ENCODE data around the gene HSD17B2.
"Not testable (repeated sequence)": the region's sequence is repeated elsewhere in the genome, so short reads cannot be mapped to it uniquely, and the experiment has no call there.

The HSD17B2 gene, protein sequence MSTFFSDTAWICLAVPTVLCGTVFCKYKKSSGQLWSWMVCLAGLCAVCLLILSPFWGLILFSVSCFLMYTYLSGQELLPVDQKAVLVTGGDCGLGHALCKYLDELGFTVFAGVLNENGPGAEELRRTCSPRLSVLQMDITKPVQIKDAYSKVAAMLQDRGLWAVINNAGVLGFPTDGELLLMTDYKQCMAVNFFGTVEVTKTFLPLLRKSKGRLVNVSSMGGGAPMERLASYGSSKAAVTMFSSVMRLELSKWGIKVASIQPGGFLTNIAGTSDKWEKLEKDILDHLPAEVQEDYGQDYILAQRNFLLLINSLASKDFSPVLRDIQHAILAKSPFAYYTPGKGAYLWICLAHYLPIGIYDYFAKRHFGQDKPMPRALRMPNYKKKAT

DNA sequence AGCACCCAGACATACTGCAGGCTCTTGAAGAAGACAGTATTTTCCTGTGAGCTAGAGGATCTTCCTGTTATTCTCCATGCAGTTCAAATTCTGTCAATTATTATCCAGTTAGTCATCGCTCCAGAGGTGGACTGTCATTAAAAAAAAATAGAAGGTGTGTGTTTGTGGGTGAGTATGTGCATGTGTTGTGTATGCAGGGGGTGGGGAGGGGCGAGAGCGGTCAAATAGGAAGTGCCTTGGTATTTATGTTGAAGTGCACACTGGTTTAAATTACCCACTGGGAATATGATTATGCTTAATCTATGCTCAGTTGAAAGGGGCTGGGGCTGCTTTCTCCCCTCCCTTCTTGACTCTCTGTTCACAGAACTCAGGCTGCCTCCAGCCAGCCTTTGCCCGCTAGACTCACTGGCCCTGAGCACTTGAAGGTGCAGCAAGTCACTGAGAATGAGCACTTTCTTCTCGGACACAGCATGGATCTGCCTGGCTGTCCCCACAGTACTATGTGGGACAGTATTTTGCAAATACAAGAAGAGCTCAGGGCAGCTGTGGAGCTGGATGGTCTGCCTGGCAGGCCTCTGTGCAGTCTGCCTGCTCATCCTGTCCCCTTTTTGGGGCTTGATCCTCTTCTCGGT lies at the start of gene HSD17B2:
HSD17B2 (plus strand) TSS at position 273 of the 632 bp plus-strand sequence; CDS start at position 445, 172 bp downstream.
- no peak for DNase-seq (ENCODE audit: low read depth in 3 of 3, low spot score in 1 of 3)

- no peak for DNase-seq (ENCODE audit: low read depth in 3 of 3, low spot score in 1 of 3)
Observed at GRCh38 chr16:81987121-81987520, 47.9 kb upstream of the HSD17B2 start.

DNA sequence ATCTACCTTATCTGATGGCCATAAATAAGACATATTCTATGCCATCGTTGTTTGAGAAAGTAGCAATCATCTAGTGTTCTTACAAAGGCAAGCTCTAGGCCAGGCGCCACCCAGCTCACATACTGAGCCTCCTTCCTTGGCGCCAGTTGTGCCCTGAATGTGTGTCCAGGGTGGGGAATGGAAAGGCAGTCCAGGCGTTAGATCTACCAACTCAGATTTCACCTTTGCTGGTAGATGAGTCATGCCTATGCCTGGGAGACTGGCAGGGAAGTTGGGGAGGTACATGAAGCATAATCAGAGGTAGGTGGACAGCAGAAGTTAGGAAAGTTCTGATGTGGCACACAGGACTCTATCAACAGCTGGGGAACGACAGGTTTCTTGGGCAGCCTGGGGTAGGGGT lies 47.3 kb upstream of the HSD17B2 start:
- DNase-seq (ENCODE audit: low read depth in 3 of 3, low spot score in 1 of 3): no peak

GRCh38 chr16:81992859-81993258 lies 42.2 kb upstream of the HSD17B2 start:
- DNase-seq (ENCODE audit: low read depth in 3 of 3, low spot score in 1 of 3): no peak

DNA sequence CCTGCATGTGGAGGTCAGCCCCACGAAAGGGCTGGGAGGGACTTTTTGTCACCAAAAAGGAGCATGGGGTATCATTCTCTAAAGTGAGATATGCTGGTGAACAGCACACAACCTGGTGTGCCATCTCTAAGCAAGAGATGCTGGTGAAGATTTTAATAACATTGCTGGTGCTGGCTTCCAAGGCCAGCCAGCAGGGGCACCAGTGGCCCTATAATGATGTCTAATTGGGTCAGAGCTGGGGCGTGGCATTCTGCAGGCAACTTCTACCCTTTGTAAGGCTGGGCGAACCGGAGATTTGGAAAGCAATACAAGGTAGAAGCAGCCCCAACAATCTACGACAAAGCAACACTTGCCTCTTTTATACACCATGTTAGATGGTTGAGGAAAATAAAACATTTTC lies 40.6 kb upstream of the HSD17B2 start:
- DNase-seq (ENCODE audit: low read depth in 3 of 3, low spot score in 1 of 3): no peak

- DNase-seq (ENCODE audit: low read depth in 3 of 3, low spot score in 1 of 3): no peak
Observed at GRCh38 chr16:81995651-81996050, 39.4 kb upstream of the HSD17B2 start.

DNA sequence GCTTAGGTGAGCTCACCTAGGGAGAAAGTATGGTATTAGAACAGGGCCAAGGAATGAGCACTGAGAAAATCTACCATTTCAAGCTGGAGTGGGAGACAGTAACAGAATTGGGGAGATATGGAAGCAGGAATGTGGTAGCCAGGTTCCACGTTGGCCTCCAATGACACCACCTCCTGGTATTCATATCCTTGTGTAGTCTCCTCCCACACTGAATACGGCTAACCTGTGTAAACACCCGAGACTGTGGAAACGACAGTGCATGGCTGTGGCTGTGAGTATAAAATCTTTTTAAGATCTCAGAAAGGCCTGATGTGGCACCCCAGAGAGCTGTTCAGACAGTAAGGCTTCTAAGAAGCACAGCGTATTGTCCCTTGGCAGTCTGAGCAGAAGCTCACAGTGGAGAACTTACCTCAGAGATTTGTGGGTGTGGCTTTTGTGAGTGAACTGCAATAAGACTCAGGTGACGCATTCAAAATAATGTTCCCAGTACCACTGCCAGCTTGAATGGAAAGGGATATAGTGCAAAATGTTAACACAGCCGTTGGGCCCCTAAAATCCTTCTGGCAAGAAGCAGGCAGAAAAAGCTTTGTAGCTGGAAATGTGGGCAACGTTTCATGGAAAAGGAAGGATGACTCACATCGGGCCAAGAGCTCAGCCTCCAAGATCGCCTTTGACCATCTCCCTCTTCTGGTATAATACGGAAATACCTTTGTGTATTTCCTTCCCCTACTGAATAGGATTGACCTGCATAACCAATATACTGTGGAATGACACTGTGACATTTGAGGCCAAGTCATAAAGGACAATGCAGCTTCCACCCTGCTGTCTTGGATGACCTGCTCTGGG lies 38.2 kb upstream of the HSD17B2 start:
- no peak for DNase-seq (ENCODE audit: low read depth in 3 of 3, low spot score in 1 of 3)

GRCh38 chr16:81997738-81998137 lies 37.3 kb upstream of the HSD17B2 start:
- DNase-seq (ENCODE audit: low read depth in 3 of 3, low spot score in 1 of 3): no peak

DNA sequence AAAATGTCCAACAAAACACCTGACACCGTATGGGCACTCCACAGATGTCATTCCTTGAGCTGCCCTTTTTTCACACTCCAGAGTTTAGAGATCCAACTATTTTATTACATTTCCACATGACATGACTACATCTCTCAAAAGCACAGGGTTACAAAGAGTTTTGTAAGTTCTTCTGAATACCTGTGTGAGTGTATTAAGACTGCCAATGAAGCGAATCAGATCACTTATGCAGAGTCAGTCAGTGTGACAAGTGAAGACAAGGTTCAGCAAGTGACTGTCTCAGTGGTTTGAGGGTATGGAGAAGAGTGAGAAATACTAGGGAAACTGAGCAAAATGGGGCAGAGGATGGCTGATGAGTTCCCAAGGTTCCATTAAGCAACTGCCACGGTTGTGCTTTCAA lies 32.2 kb upstream of the HSD17B2 start:
- DNase-seq (ENCODE audit: low read depth in 3 of 3, low spot score in 1 of 3): no peak

GRCh38 chr16:82004601-82005000 lies 30.5 kb upstream of the HSD17B2 start:
- no peak for DNase-seq (ENCODE audit: low read depth in 3 of 3, low spot score in 1 of 3)

- no peak for DNase-seq (ENCODE audit: low read depth in 3 of 3, low spot score in 1 of 3)
Observed at GRCh38 chr16:82005027-82005830, 29.8 kb upstream of the HSD17B2 start.

DNA sequence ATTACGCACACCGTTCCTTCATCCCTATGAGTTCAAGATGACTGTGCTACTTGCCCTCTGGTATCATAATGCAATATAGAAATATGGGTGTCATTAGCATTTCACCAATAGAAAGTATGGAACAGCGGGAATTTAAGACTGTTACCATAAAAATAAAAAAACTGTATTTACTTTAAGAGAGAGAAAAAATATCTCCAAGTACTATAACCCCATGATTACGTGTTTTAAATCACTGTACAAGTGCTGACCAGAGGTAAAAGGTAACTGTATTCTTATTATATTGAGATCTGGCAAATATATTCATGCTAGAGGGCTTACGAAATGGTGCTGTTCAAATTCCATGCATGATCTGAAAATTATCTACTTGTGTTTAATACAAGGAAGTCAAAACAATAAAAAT lies 29.0 kb upstream of the HSD17B2 start:
- DNase-seq (ENCODE audit: low read depth in 3 of 3, low spot score in 1 of 3): no peak

DNA sequence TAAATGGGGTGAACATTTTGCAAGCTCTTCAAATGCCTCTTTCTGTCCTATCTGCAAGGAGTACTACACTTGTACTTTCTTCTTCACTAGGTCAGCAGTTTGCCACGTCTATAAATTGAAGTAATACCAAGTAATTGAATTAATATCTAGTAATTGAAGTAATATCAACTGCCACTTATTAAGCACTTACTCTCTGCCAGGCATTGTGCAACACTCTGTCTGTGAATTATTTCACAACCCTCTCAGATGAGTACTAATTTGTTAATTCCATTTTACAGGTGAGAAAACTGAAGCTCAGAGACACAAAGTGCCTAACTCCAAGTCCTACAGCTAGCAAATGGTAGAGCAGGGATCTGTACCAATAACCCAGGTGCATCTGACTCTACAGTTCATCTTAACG lies 27.9 kb upstream of the HSD17B2 start:
- DNase-seq (ENCODE audit: low read depth in 3 of 3, low spot score in 1 of 3): no peak

DNA sequence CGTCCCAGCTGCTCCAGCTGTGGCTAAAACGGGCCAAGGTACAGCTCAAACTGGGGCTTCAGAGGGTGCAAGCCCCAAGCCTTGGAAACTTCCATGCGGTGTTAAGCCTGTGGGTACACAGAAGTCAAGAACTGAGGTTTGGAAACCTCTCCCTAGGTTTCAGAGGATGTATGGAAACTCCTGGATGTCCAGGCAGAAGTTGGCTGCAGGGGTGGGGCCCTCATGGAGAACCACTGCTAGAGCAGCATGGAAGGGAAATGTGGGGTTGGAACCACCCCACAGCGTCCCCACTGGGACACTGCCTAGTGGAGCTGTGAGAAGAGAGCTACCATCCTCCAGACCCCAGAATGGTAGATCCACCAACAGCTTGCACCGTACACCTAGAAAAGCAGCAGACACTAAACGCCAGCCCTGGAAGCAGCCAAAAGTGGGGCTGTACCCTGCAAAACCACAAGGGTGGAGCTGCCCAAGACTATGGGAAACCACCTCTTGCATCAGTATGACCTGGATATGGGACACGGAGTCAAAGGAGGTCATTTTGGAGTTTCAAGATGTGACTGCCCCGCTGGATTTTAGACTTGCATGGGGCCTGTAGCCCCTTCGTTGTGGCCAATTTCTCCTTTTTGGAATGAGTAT lies 26.0 kb upstream of the HSD17B2 start:
- DNase-seq (ENCODE audit: low read depth in 3 of 3, low spot score in 1 of 3): no peak

GRCh38 chr16:82009789-82010188 lies 25.3 kb upstream of the HSD17B2 start:
- not testable (repeated sequence) for DNase-seq (ENCODE audit: low read depth in 3 of 3, low spot score in 1 of 3)

- no peak for DNase-seq (ENCODE audit: low read depth in 3 of 3, low spot score in 1 of 3)
Observed at GRCh38 chr16:82010649-82011048, 24.4 kb upstream of the HSD17B2 start.

GRCh38 chr16:82011199-82011641 lies 23.8 kb upstream of the HSD17B2 start, which contains the start of gene SDR42E1:
Gene SDR42E1 (minus strand): TSS chr16:82011470. CDS start chr16:82000858, 10,612 bp downstream.
- peak; percentile 7 to 40 (median 38) for DNase-seq (ENCODE audit: low read depth in 3 of 3, low spot score in 1 of 3)

GRCh38 chr16:82013139-82013538 lies 21.9 kb upstream of the HSD17B2 start:
- no peak for DNase-seq (ENCODE audit: low read depth in 3 of 3, low spot score in 1 of 3)

GRCh38 chr16:82016263-82016662 lies 18.8 kb upstream of the HSD17B2 start:
- no peak for DNase-seq (ENCODE audit: low read depth in 3 of 3, low spot score in 1 of 3)

DNA sequence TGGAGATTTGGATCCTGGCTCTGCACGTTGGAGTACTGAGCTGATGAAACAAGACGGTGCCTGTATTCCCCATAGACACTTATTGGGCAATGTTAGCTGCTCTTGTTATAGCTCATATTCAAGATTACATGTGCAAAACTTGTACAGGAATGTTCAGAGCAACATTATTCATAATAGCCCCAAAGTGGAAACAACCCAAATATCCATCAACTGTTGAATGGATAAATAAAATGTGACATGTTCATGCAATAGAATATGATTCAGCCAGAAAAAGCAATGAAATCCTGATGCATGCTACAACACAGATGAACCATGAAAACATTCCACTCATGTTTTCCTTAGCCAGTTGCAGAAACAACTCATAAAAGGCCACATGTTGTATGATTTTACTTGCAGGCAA lies 18.1 kb upstream of the HSD17B2 start:
- no peak for DNase-seq (ENCODE audit: low read depth in 3 of 3, low spot score in 1 of 3)
